ENCODE results near the gene SDF4. TPM values are rescaled to one million over a fixed set of nuclear protein-coding genes. Genes with fewer than 3 reads are reported as not detected.

The SDF4 gene
- total and polyA plus RNA-seq, 2 of the 8 experiments (the other 6 are each of a cell fraction or from before 2014, with no cell fraction given) = 45.5 to 75.6 TPM

DNA sequence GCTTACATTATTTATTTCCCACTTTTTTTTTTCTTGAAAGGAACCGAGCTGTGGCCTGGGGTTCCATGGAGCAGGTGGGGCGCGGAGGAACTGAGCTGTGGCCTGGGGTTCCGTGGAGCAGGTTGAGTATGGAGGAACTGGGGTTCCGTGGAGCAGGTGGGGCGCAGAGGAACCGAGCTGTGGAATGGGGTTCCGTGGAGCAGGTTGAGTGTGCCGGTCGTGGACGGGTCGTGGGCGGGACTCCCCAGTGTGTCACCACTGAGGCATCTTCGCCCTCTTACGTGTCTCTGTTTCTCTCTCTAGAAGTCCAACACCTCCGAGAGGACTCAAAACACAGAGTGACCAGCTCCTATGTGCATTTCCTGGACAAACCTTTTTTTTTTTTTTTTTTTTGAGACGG lies 47.2 kb upstream of the SDF4 start (continued):
- TF ChIP-seq BRCA1 (IDR thresholded peaks at IDR 0.05; ENCODE audit: low read depth, low read length) (no peak), SIN3A (conservative IDR thresholded peaks at IDR 0.05 in 1 of 2, IDR thresholded peaks at IDR 0.05 in 1 of 2; ENCODE audit: low read depth in 1 of 2, low read length in 2 of 2) (no peak), SIX5 (IDR thresholded peaks at IDR 0.05; ENCODE audit: low read depth, low read length) (no peak), CHD2 (IDR thresholded peaks at IDR 0.05; ENCODE audit: low read length) (no peak), ZNF274 (IDR thresholded peaks at IDR 0.05; ENCODE audit: borderline replicate concordance, extremely low read depth, low read length) (no peak)
- TF ChIP-seq, protein P1, sequence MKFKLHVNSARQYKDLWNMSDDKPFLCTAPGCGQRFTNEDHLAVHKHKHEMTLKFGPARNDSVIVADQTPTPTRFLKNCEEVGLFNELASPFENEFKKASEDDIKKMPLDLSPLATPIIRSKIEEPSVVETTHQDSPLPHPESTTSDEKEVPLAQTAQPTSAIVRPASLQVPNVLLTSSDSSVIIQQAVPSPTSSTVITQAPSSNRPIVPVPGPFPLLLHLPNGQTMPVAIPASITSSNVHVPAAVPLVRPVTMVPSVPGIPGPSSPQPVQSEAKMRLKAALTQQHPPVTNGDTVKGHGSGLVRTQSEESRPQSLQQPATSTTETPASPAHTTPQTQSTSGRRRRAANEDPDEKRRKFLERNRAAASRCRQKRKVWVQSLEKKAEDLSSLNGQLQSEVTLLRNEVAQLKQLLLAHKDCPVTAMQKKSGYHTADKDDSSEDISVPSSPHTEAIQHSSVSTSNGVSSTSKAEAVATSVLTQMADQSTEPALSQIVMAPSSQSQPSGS (IDR thresholded peaks at IDR 0.05; ENCODE audit: low read length) = no peak

All from H1 (cell line).